GM23338 (cell line): ENCODE measurements around the gene DLG2. TPM values are rescaled to one million over a fixed set of nuclear protein-coding genes. Genes with fewer than 3 reads are reported as not detected.

Experiments used
- ATAC-seq: fragments of 200-7000 bp; cut with Tn5 transposase; 3 replicates; pipeline ENCODE4 v1.9.1; 2020
- DNase-seq: peaks from one replicate; pipeline ENCODE4 v3.0.0-alpha.2; 2015; ENCODE audit warnings: low spot score
- H2AFZ ChIP-seq: fragments of 200-600 bp; sonication (generic); 2 replicates; pipeline ENCODE4 v1.8.0; 2016; ENCODE audit warnings: antibody characterized with exemption, mild to moderate bottlenecking, moderate library complexity
- H3F3A ChIP-seq: fragments of 200-600 bp; sonication (generic); replicated peaks from 2 replicates; pipeline ENCODE4 v1.8.0; 2017; ENCODE audit warnings: antibody characterized with exemption, mixed run types, low read depth
- H3K27ac ChIP-seq: fragments of 200-600 bp; sonication (generic); 2 replicates; pipeline ENCODE4 v1.6.1; 2016; ENCODE audit warnings: low read depth
- H3K27me3 ChIP-seq: fragments of 200-600 bp; sonication (generic); 2 replicates; pipeline ENCODE4 v1.8.0; 2016; ENCODE audit warnings: mild to moderate bottlenecking, mixed run types, moderate library complexity; ENCODE audit not compliant: insufficient read depth
- H3K36me3 ChIP-seq: fragments of 200-600 bp; sonication (generic); 2 replicates; pipeline ENCODE4 v1.8.0; 2016; ENCODE audit warnings: mild to moderate bottlenecking; ENCODE audit not compliant: insufficient read depth
- H3K4me1 ChIP-seq: fragments of 200-600 bp; sonication (generic); 2 replicates; pipeline ENCODE4 v1.8.0; 2016; ENCODE audit warnings: mild to moderate bottlenecking, moderate library complexity; ENCODE audit not compliant: insufficient read depth
- H3K4me2 ChIP-seq: fragments of 200-600 bp; sonication (generic); 2 replicates; pipeline ENCODE4 v1.7.1; 2017; ENCODE audit warnings: mixed run types
- H3K4me3 ChIP-seq: fragments of 200-600 bp; sonication (generic); 2 replicates; pipeline ENCODE4 v1.6.1; 2016; ENCODE audit warnings: mixed run types
- H3K79me2 ChIP-seq: fragments of 200-600 bp; sonication (generic); replicated peaks from 2 replicates; pipeline ENCODE4 v1.8.0; 2017; ENCODE audit warnings: mild to moderate bottlenecking; ENCODE audit not compliant: insufficient read depth
- H3K9me2 ChIP-seq: fragments of 200-600 bp; sonication (generic); 2 replicates; pipeline ENCODE4 v1.8.0; 2017; ENCODE audit not compliant: insufficient read depth
- H4K20me1 ChIP-seq: fragments of 200-600 bp; sonication (generic); replicated peaks from 2 replicates; pipeline ENCODE4 v1.8.0; 2017; ENCODE audit warnings: mild to moderate bottlenecking; ENCODE audit not compliant: insufficient read depth
- H3K27ac Mint-ChIP-seq: 2 replicates; pipeline ENCODE4 v1.8.0; 2020; ENCODE audit warnings: inconsistent platforms, mild to moderate bottlenecking, moderate library complexity, mixed read lengths
- H3K27me3 Mint-ChIP-seq: 3 replicates; pipeline ENCODE4 v1.8.0; 2022; ENCODE audit warnings: low read depth, mild to moderate bottlenecking, moderate library complexity, mixed read lengths, inconsistent platforms; ENCODE audit not compliant: insufficient read depth, poor library complexity
- H3K36me3 Mint-ChIP-seq: 3 replicates; pipeline ENCODE4 v1.8.0; 2021; ENCODE audit warnings: low read depth, mild to moderate bottlenecking, inconsistent platforms, moderate library complexity, mixed read lengths
- H3K4me1 Mint-ChIP-seq: 3 replicates; pipeline ENCODE4 v1.8.0; 2020; ENCODE audit warnings: mild to moderate bottlenecking, inconsistent platforms, mixed read lengths
- H3K4me3 Mint-ChIP-seq: 3 replicates; pipeline ENCODE4 v1.8.0; 2021; ENCODE audit warnings: moderate library complexity, mild to moderate bottlenecking, inconsistent platforms, mixed read lengths
- H3K9me3 Mint-ChIP-seq: 3 replicates; pipeline ENCODE4 v1.8.0; 2020; ENCODE audit warnings: moderate library complexity, mild to moderate bottlenecking, inconsistent platforms, mixed read lengths
- CREB1 ChIP-seq: fragments of 250-450 bp; sonication (Bioruptor Pico); IDR thresholded peaks from 2 replicates; pipeline ENCODE4 v1.5.0; 2020; ENCODE audit warnings: low read depth, mild to moderate bottlenecking, moderate library complexity
- EZH2phosphoT487 ChIP-seq: fragments of 200-600 bp; sonication (generic); IDR thresholded peaks from one replicate; pipeline ENCODE4 v1.8.1; 2018; ENCODE audit warnings: antibody characterized with exemption; ENCODE audit not compliant: unreplicated experiment
- JUNB ChIP-seq: IDR thresholded peaks from one replicate; pipeline ENCODE4 v1.6.1; 2016; ENCODE audit warnings: antibody characterized with exemption; ENCODE audit not compliant: unreplicated experiment
- STAT1 ChIP-seq: IDR thresholded peaks from one replicate; pipeline ENCODE4 v1.6.1; 2016; ENCODE audit warnings: antibody characterized with exemption; ENCODE audit not compliant: unreplicated experiment
- ZNF114 ChIP-seq: fragments of 250-450 bp; sonication (Bioruptor Pico); IDR thresholded peaks from 2 replicates; pipeline ENCODE4 v1.5.0; 2020; ENCODE audit warnings: mild to moderate bottlenecking, moderate library complexity
- ZNF331 ChIP-seq: fragments of 250-450 bp; sonication (Bioruptor Pico); IDR thresholded peaks from 2 replicates; pipeline ENCODE4 v1.5.0; 2020; ENCODE audit warnings: low read depth, mild to moderate bottlenecking, moderate library complexity
- polyA plus RNA-seq: library from polyadenylated mRNA; unstranded; fragments of >200 nt; fragmentation: Nextera tagmentation; extraction: Ambion mirVana; gene quantifications from 2 replicates; pipeline ENCODE4 v1.2.1, GENCODE V29; 2016
- total RNA-seq: library from RNA; depleted of rRNA; stranded (reverse); fragments of >200 nt; shearing (Covaris generic); gene quantifications from 2 replicates; pipeline ENCODE4 v1.2.3, GENCODE V29; 2014
- TF ChIP-seq, protein P1 (sequence below), 2 experiments: fragments of 200-600 bp in 1 of 2; sonication (generic) in 1 of 2; conservative IDR thresholded peaks; 2 replicates each; pipeline versions ENCODE4 v1.5.1 to v1.6.1; 2016 to 2017; ENCODE audit warnings: antibody characterized with exemption in 2 of 2, low read depth in 2 of 2, mild to moderate bottlenecking in 2 of 2, moderate library complexity in 1 of 2
- TF ChIP-seq, protein P2 (sequence below): fragments of 250-450 bp; sonication (Bioruptor Pico); IDR thresholded peaks from 2 replicates; pipeline ENCODE4 v1.5.0; 2020; ENCODE audit warnings: mild to moderate bottlenecking, moderate library complexity
- TF ChIP-seq, protein P3 (sequence below): IDR thresholded peaks from one replicate; pipeline ENCODE4 v1.6.1; 2018; ENCODE audit warnings: antibody characterized with exemption; ENCODE audit not compliant: unreplicated experiment

The DLG2 gene
- total and polyA plus RNA-seq, 2 experiments from 2014 or later: 19.8 to 21.5 TPM

DNA sequence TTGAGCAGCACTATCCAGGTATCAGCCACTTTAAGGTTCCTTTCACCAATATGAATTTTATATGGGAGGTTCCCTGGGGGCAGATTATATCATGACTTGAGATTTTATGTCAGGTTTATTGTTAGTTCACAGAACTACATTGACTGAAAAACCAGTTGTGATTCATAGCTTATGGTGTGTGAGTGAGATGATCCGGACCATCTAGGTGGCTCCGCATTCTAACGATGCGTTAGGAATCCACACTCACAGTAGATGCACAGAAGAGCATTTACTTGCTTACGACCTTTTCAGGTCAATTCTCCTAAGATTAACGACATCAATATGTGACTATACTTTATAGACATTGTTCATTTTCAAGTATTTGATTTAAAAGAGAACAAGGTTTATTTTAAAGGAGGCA is 1356.7 kb downstream of the DLG2 start:
- H3K4me1 Mint-ChIP-seq: no peaks in the 10 kb centered on the region
- no peak for ATAC-seq
- no peaks in the 10 kb centered on the region for H3K9me3 Mint-ChIP-seq

More for the DNA sequence above, 1356.7 kb downstream of the DLG2 start:
- Histone ChIP-seq H3F3A (no peaks in the 10 kb centered on the region), H3K27me3 (no peaks in the 10 kb centered on the region), H3K79me2 (no peaks in the 10 kb centered on the region), H3K4me3 (no peak overlapping the region), H2AFZ (no peak overlapping the region), H4K20me1 (no peaks in the 10 kb centered on the region), H3K9me2 (no peaks in the 10 kb centered on the region), H3K27ac (no peak overlapping the region), H3K4me2 (no peak overlapping the region), H3K4me1 (no peaks in the 10 kb centered on the region), H3K36me3 (no peaks in the 10 kb centered on the region)
- H3K4me3 Mint-ChIP-seq: no peak overlapping the region
- TF ChIP-seq ZNF331 (CRISPR knock-in tag) (no peak), EZH2phosphoT487 (no peak), STAT1 (no peak), ZNF114 (CRISPR knock-in tag) (no peak), JUNB (no peak), CREB1 (no peak)
- TF ChIP-seq, protein P1, sequence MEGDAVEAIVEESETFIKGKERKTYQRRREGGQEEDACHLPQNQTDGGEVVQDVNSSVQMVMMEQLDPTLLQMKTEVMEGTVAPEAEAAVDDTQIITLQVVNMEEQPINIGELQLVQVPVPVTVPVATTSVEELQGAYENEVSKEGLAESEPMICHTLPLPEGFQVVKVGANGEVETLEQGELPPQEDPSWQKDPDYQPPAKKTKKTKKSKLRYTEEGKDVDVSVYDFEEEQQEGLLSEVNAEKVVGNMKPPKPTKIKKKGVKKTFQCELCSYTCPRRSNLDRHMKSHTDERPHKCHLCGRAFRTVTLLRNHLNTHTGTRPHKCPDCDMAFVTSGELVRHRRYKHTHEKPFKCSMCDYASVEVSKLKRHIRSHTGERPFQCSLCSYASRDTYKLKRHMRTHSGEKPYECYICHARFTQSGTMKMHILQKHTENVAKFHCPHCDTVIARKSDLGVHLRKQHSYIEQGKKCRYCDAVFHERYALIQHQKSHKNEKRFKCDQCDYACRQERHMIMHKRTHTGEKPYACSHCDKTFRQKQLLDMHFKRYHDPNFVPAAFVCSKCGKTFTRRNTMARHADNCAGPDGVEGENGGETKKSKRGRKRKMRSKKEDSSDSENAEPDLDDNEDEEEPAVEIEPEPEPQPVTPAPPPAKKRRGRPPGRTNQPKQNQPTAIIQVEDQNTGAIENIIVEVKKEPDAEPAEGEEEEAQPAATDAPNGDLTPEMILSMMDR (conservative IDR thresholded peaks at IDR 0.05; ENCODE audit: low read depth in 2 of 2): no peak
- TF ChIP-seq, protein P2, sequence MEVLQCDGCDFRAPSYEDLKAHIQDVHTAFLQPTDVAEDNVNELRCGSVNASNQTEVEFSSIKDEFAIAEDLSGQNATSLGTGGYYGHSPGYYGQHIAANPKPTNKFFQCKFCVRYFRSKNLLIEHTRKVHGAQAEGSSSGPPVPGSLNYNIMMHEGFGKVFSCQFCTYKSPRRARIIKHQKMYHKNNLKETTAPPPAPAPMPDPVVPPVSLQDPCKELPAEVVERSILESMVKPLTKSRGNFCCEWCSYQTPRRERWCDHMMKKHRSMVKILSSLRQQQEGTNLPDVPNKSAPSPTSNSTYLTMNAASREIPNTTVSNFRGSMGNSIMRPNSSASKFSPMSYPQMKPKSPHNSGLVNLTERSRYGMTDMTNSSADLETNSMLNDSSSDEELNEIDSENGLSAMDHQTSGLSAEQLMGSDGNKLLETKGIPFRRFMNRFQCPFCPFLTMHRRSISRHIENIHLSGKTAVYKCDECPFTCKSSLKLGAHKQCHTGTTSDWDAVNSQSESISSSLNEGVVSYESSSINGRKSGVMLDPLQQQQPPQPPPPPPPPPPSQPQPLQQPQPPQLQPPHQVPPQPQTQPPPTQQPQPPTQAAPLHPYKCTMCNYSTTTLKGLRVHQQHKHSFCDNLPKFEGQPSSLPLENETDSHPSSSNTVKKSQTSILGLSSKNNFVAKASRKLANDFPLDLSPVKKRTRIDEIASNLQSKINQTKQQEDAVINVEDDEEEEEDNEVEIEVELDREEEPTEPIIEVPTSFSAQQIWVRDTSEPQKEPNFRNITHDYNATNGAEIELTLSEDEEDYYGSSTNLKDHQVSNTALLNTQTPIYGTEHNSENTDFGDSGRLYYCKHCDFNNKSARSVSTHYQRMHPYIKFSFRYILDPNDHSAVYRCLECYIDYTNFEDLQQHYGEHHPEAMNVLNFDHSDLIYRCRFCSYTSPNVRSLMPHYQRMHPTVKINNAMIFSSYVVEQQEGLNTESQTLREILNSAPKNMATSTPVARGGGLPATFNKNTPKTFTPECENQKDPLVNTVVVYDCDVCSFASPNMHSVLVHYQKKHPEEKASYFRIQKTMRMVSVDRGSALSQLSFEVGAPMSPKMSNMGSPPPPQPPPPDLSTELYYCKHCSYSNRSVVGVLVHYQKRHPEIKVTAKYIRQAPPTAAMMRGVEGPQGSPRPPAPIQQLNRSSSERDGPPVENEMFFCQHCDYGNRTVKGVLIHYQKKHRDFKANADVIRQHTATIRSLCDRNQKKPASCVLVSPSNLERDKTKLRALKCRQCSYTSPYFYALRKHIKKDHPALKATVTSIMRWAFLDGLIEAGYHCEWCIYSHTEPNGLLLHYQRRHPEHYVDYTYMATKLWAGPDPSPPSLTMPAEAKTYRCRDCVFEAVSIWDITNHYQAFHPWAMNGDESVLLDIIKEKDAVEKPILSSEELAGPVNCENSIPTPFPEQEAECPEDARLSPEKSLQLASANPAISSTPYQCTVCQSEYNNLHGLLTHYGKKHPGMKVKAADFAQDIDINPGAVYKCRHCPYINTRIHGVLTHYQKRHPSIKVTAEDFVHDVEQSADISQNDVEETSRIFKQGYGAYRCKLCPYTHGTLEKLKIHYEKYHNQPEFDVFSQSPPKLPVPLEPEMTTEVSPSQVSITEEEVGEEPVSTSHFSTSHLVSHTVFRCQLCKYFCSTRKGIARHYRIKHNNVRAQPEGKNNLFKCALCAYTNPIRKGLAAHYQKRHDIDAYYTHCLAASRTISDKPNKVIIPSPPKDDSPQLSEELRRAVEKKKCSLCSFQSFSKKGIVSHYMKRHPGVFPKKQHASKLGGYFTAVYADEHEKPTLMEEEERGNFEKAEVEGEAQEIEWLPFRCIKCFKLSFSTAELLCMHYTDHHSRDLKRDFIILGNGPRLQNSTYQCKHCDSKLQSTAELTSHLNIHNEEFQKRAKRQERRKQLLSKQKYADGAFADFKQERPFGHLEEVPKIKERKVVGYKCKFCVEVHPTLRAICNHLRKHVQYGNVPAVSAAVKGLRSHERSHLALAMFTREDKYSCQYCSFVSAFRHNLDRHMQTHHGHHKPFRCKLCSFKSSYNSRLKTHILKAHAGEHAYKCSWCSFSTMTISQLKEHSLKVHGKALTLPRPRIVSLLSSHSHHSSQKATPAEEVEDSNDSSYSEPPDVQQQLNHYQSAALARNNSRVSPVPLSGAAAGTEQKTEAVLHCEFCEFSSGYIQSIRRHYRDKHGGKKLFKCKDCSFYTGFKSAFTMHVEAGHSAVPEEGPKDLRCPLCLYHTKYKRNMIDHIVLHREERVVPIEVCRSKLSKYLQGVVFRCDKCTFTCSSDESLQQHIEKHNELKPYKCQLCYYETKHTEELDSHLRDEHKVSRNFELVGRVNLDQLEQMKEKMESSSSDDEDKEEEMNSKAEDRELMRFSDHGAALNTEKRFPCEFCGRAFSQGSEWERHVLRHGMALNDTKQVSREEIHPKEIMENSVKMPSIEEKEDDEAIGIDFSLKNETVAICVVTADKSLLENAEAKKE (CRISPR knock-in tag): no peak
- TF ChIP-seq, protein P3, sequence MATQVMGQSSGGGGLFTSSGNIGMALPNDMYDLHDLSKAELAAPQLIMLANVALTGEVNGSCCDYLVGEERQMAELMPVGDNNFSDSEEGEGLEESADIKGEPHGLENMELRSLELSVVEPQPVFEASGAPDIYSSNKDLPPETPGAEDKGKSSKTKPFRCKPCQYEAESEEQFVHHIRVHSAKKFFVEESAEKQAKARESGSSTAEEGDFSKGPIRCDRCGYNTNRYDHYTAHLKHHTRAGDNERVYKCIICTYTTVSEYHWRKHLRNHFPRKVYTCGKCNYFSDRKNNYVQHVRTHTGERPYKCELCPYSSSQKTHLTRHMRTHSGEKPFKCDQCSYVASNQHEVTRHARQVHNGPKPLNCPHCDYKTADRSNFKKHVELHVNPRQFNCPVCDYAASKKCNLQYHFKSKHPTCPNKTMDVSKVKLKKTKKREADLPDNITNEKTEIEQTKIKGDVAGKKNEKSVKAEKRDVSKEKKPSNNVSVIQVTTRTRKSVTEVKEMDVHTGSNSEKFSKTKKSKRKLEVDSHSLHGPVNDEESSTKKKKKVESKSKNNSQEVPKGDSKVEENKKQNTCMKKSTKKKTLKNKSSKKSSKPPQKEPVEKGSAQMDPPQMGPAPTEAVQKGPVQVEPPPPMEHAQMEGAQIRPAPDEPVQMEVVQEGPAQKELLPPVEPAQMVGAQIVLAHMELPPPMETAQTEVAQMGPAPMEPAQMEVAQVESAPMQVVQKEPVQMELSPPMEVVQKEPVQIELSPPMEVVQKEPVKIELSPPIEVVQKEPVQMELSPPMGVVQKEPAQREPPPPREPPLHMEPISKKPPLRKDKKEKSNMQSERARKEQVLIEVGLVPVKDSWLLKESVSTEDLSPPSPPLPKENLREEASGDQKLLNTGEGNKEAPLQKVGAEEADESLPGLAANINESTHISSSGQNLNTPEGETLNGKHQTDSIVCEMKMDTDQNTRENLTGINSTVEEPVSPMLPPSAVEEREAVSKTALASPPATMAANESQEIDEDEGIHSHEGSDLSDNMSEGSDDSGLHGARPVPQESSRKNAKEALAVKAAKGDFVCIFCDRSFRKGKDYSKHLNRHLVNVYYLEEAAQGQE: no peak
- DNase-seq: no peak
- no peaks in the 10 kb centered on the region for H3K36me3 Mint-ChIP-seq
- H3K27ac Mint-ChIP-seq: no peak overlapping the region
- no peaks in the 10 kb centered on the region for H3K27me3 Mint-ChIP-seq
